ENCODE data around the gene TMEFF1.
"Not testable (repeated sequence)": the region's sequence is repeated elsewhere in the genome, so short reads cannot be mapped to it uniquely, and the experiment has no call there.

The TMEFF1 gene, protein sequence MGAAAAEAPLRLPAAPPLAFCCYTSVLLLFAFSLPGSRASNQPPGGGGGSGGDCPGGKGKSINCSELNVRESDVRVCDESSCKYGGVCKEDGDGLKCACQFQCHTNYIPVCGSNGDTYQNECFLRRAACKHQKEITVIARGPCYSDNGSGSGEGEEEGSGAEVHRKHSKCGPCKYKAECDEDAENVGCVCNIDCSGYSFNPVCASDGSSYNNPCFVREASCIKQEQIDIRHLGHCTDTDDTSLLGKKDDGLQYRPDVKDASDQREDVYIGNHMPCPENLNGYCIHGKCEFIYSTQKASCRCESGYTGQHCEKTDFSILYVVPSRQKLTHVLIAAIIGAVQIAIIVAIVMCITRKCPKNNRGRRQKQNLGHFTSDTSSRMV

DNA sequence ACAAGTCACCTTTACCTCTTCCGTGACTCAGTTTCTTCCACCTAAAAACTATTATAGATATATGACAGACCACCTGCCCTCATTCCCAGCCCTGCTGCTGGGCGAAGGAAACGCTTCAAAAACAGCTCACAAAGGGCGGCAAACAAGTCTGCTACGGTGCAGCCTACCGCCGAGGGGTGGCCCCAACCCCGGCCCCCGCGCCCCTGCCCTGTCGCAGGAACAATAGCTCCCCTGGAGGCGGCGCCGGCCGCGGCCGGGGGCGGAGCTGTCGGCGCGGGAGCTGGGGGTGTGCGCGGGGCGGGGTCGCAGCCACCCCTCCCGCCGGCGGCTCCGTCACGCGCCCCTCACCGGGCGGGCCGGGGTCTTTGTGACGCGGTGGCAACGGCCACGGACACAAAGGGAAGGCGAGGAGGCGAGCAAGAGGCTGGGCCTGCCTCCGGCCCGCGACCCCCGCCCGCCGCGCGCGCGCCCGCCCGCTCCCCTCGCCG is at the start of gene TMEFF1:
TSS of gene TMEFF1 (plus strand) at position 362 of the 488 bp plus-strand sequence. CDS start 396 bp downstream, outside the sequence.
- peak; percentile 13 to 34 (median 25) for DNase-seq (ENCODE audit: low read depth in 2 of 3, low spot score in 1 of 3)

DNA sequence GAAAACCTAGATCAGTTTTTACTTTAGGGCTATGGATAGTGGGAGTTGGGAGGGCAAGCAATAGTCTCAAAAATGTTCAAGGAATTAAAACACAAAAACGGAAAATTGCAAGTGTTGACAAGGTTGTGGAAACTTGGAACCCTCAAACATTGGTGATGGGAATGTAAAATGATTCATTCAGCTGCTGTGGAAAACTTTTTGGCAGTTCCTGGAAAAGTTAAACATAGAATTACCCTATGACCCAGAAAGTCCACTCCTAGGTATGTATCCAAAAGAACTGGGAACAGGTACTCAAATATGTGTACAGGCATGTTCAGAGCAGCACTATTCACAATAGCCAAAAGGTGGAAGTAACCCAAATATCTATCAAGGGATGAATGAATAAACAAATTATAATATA is 47.2 kb upstream of the TMEFF1 start:
- no peak for DNase-seq (ENCODE audit: low read depth in 2 of 3, low spot score in 1 of 3)

DNA sequence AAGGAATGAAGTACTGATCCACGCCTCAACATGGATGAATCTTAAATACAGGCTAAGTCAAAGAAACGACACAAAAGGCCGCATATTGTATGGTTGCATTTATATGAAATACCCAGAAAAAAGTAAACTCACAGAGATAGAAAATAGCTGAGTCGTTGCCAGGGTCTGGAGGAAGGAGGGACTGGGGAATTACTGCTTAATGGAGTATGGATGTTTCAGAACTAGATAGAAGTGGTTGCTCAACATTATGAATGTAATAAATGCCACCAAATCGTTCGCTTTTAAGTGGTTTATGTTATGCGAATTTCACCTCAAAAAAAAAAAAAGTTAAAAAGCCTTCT is 46.8 kb upstream of the TMEFF1 start:
- no peak for DNase-seq (ENCODE audit: low read depth in 2 of 3, low spot score in 1 of 3)

DNA sequence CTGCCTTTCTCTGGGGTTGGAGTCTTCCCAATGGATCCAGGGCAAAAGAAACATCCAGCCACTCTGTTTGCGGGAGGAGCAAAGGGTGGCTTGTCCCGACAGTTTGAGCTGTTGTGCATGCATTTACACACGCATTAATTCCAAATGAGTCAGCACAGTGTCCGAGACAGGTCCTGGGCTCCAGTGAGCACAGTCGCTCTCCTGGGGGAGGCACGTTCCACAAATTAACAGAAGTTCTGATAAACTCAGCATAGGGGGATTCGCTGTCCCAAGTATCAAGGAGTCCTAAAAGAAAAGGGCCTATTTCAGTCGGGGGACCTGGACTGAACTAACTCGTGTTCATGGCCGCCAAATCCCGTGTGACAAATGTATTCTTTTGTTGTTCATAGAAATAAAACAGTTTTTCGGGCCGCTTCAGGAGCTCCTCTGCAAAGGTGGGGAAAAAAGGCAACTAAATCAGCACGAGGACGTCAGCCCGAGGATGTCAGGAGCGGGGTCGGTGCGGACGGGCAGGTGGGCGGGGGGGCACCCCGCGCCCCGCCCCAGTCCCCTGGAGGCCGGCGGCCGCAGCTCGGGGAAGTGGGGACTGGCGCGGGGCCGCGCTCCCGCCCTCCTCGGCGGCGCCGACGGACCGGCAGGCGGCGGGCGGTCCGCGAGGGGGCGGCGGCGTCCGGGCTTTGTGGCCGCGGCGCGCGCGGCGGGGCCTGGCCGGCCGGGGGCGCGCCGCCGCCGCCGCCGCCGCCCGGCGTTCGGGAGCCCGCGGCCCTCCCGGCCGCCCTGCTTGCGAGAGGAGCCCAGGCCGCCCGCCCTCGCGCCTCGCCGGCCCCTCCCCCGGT is 46.2 kb upstream of the TMEFF1 start, which contains the start of gene MSANTD3:
TSS of gene MSANTD3 (plus strand) at position 614 of the 836 bp plus-strand sequence. CDS start 14,796 bp downstream, outside the sequence.
- peak; percentile 5 to 39 (median 24) for DNase-seq (ENCODE audit: low read depth in 2 of 3, low spot score in 1 of 3)

DNA sequence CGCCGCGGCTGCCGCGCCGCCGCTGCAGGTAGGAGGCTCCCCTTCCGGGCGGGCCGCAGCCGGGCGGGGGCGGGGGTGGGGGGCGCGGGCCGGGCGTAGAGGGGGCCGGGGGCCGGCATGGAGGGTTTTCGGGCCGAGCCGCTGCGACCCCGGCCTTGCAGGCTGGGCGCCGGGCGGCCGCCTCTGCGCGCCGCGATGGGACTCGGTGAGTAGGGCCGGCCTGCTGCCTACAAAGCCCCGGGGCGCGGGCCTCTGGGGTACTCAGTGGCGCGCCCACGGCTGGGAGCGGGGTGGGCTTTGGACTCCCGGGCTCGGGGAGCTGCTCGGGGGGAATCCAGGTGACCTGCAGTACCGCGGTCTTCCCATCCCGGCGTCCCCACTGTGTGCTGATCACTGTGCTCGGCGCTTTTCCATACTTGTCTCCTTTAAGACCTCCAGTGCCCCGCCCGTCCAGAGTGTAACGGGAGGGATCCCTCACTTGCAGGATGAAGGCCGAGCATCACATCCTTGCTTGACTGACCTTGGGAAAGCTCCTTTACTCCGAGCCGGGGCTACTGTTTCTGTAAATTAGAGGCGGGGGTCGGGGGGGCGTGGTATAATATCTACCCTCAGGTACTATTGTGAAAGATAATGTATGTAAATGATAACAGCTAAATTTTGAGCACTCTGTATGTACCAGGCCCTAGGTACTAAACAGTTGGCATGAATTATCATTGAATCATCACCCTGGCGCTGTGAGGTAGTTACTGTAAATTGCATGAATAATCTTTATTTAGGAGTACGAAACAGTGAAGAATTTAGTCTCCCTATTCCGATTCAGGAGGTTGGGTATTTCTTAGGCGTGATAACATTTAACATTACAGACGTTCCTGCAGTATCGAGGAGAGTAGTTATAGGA is 45.3 kb upstream of the TMEFF1 start:
- peak in 2 of 3 donors; percentile 4 to 14 for DNase-seq (ENCODE audit: low read depth in 2 of 3, low spot score in 1 of 3)

DNA sequence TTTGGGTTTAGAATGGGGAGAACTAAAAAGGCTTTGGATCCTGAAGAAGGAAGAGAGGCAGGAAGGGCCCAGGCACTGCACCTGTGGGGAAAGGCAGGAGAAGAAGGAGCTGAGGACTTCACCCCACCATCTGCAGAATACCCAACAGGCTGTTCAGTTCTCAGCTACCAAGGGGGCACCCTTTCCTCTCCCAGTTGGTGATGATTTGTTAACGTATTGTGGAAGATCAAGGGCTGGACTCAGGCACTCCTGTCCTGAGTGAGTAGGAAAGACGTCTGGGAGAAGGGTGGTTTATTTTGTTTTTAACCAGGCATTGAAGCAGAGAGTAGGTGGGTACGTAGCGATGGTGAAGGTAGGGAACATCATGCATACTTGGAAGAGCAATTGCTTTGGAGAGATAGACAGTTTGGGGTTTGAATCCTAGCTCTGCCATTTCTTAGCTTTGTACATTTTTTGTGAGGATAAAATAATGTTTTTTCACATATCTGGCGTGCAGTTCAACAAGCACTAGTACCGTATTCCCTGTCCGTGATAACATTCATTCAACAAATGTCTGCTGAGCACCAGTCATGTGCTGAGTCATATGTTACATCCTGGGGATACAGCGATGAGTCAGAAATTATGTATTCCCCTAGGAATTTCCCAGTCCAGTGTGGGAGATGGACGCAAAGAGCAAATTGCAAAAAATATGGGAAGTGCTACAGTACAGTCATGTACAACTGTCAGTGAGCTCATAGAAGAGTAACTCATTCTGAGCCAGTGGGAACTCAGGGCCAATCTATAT is 43.9 kb upstream of the TMEFF1 start:
- DNase-seq (ENCODE audit: low read depth in 2 of 3, low spot score in 1 of 3) = no peak

DNA sequence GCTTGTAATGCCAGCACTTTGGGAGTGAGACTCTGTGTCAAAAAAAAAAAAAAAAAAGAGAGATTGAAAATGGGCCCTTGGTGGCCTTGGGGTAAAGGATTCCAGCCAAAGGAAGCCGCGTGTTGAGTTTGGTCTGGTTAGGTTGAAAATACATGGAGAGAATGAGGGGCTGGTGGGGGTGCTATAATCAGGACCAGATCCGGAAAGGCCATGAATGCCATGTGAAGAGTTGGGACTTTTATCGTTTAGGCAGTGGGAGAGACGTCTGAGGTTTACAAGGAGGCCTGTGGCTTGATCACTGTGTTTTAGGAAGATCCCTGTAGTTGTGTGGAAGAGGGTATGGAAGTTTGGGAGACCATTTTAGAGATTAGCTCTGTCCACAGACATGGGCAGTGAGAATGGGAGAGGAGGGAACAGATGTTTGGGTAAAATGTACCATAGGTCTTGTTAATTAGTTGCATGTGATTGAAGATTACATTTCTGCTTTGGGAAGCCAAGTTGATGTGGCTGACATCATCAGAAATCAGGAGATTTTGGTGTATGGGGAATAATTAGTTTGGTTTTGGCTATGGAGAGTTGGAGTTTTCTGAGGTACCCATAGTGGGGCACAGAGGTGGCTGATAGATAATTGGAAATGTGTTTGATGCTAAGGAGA is 42.5 kb upstream of the TMEFF1 start:
- no peak for DNase-seq (ENCODE audit: low read depth in 2 of 3, low spot score in 1 of 3)

DNA sequence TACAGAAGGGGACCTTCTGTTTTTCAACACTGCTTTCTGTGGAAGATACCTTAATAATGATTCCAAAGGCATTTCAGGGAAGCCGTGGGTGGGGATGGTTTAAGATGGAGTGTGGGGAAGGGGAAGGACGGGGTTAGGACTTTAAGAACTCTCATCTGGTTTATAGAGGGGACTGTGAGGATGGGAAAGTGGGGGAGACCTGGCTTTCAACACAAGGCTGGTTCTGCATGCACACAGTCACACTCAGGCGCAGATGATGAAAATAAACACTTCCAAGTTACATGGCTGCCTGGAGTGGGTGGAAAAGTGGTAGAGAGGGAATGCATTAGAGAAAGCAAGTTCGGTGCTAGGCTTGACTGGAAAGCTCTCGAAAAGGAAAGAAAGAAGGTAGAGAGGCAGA is 41.1 kb upstream of the TMEFF1 start:
- DNase-seq (ENCODE audit: low read depth in 2 of 3, low spot score in 1 of 3) = no peak

DNA sequence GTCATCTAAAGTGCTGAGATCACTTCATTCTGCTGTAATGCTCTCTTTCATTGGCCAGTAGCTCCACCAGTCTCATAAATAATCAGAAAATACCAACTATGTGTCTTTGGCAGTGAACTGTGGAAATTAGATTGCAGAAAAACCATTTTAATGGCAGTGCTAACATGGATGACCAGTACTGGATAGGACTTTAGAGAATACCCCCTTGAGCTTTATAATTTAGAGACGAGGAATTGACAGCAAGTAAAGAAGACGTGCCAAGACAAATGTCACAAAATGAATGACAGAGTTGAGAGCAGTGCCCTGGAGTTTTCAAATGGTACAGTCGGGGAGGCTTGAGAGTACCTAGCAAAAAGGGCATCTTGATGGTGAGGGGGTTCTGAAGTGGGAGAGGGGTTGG is 40.2 kb upstream of the TMEFF1 start:
- DNase-seq (ENCODE audit: low read depth in 2 of 3, low spot score in 1 of 3) = no peak

DNA sequence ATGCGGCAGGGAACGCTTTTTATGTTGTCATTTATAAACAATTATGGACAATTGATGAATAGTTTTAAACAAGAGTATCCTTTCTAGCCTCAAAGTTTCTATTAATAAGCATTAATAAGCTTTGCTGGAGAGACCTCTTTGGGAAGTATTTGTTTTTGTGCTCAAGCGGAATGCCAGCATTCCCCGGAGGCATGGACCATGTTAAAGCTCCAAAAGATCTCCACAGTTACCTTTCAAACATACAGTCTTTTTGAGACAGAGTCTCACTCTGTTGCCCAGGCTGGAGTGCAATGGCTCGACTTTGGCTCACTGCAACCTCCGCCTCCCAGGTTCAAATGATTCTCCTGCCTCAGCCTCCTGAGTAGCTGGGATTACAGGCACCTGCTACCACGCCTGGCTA is 36.4 kb upstream of the TMEFF1 start:
- DNase-seq (ENCODE audit: low read depth in 2 of 3, low spot score in 1 of 3) = no peak

DNA sequence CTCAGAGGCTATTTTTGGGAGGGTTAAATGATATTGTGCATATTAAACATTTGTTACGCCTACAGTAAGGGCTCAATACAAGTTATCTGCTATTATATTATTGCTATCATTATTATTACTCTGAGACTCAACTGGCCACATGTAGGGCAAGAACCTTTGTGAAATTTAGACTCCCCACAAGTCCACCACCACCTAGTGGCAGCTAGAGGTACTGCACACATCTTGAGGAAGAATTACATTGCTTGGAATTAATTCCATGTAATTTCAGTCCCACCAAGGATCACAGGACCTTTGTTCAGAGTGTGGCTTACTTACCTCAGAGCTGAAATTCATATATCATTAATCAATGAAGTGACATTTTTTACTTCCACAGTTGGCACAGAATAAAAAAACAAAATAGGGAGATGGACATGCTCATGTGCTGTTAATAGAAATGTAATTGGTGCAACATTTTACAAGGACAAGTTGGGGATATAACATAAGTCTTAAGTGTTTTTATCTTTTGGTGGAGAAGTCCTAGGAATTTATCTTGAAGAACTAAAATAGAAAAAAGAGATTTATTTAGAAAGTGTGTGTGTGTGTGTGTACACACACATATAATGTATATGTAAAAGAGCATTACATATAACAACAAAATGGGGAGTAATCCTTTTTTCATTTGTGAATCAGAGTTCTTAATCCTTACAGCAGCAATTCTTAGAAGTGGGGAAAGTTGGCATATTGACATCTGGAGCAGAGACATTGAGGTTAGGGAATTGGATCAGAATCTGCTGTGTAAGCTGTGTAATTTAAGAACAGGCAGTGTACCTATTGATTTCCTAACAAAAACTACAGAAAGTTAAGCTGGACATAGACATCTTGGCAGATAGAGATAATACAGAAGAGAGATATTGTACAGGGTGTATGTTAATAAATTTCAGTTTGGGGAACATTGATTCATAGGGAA is 34.8 kb upstream of the TMEFF1 start:
- DNase-seq (ENCODE audit: low read depth in 2 of 3, low spot score in 1 of 3) = peak; percentile 30 to 76 (median 56)

DNA sequence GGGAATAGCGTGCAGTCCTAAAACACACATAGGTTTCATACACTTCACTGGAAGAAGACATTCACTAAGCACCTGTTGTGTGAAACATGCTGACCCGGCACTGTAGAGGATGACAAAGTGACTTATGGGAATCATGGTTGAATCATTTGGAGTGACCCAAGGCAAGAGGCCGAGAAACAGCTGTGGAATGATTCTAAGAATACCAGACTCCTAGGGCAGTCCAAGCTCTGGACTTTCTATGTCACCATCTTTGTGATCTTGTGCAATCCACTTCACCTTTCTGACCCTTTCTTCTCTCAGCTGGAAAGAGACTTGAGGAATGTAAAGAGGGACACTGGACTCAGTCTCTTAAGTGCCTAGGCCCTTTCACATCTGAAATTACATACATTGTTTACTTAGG is 32.9 kb upstream of the TMEFF1 start:
- no peak for DNase-seq (ENCODE audit: low read depth in 2 of 3, low spot score in 1 of 3)

DNA sequence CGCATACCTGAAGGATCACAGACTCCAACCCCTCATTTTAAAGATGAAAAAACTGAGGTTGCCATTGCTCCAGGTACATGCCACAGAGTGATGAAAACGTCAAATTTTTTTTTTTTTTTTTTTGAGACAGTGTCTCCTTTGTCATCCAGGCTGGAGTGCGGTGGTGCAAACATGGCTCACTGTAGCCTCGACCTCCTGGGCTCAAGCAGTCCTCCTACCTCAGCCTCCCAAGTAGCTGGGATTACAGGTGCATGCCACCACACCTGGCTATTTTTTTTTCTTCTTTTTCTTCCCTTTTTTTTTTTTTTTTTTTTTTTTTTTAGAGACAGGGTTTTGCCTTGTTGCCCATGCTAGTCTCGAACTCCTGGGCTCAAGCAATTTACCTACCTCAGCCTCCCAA is 32.5 kb upstream of the TMEFF1 start:
- DNase-seq (ENCODE audit: low read depth in 2 of 3, low spot score in 1 of 3) = not testable (repeated sequence)

DNA sequence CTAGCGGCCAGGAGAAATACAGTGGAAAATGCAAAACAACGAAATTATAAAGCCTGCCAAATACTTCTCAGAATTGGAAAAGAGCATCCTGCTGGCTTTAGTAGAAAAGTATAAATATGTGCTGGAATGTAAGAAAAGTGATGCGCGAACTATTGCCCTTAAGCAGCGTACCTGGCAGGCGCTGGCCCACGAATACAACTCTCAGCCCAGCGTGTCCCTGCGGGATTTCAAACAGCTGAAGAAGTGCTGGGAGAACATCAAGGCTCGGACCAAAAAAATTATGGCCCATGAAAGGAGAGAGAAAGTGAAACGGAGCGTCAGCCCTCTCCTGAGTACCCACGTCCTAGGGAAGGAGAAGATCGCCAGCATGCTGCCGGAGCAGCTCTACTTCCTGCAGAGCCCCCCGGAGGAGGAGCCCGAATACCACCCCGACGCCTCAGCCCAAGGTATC is 31.0 kb upstream of the TMEFF1 start:
- no peak for DNase-seq (ENCODE audit: low read depth in 2 of 3, low spot score in 1 of 3)

DNA sequence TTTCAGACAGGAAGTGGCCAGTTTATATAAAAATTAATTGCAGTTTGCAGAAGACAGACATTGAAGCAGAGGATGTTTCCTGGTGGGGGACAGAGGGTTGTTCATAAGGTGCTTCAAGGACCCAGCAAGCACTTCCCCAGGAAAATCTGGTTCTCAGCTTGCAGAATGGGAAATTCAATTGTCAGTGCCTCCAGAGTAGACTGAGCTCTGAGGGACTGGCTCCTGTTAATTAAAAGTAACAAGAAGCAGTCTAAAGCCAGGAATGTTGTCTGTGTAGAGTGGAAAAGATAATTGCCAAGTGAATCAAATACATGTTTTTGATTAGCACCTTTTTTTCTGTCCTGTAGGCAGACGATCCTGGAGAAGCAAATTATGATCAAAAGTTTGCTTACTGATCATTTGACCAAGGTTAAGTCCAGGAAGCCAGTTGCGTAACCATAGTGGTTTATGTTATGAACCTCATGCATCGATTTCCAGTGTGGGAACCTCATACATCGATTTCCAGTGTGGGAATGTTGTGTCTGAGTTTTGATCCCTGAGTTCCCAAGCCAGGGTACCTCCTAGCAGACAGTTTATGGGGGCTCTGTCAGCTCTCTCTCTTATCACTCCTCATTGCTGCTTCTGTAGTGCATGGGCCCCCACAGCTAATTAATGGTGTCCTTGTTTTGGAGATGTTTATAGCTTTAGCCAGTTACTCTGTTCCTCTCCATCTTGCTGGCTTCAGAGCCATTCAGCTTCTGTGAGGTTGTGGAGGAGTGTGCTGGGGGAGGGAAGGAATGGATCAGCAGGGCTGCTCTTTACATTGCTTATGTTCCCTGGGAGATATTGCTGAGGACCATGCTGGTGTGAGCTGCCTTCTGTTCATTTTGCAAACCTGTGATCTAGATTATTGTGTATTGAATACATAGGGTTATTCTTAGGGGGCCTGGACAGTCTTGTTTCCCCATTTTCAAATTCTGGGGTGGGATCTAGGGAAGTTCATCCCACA is 28.9 kb upstream of the TMEFF1 start:
- DNase-seq (ENCODE audit: low read depth in 2 of 3, low spot score in 1 of 3) = no peak

DNA sequence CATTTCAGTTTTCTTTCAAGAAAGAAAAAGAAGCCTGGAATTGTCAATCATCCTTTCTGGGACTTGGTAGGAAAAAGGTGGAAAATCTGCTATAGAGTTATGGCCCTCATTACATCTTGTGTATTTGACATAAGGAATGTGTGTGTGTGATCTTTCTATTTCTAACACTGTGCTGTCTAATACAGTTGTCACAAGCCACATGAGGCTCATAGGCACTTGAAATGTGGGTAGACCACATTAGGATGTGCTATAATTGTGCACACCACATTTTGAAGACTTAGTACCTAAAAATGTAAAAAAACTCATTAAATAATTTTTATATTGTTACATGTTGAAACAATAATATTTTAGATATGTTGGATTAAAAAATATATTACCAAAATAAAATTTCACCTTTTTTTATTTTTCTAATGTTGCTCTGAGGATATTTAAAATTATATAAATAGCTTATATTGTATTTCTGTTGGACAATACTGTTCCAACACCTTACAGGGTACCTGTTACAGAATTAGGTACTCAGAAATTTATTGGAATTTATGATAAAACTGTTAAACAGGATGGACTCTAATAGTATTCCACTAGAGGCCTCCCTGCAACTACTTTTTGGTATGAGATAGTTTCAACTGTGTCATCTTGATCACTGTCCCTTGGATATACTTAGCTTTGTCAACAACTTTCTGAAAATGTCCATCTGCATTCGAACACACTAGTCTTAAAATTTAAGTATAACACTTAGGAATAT is 27.6 kb upstream of the TMEFF1 start:
- DNase-seq (ENCODE audit: low read depth in 2 of 3, low spot score in 1 of 3) = no peak

All from stimulated activated CD4-positive, alpha-beta T cell treated with anti-CD3 and anti-CD28 coated beads, Interleukin-12 subunit alpha, Interleukin-12 subunit beta, amount 100 ng/mL, for 48 hours (primary cell).